HCT116 (cell line): ENCODE results near the gene CPED1. TPM values are rescaled to one million over a fixed set of nuclear protein-coding genes. Genes with fewer than 3 reads are reported as not detected.

Experiments
- ATAC-seq: fragments of 200-7000 bp; cut with Tn5 transposase; 2 replicates; pipeline ENCODE4 v1.9.1; 2020; ENCODE audit warnings: mild to moderate bottlenecking, moderate library complexity
- BruUV-seq: library from RNA; stranded (reverse); fragments of 400-500 nt; replicated peaks from 2 replicates; lab custom pipeline; 2021; lab: Mats Ljungman, UMichigan
- CTCF ChIA-PET: fragments of 300-600 bp; sonication (Branson Sonifier 250); formaldehyde crosslinking; loops from one replicate; lab custom pipeline; 2021; ENCODE audit warnings: antibody characterized with exemption; lab: Charles Lee
- POLR2A ChIA-PET: fragments of 300-600, 350-600 bp; sonication (Branson Sonifier 250); formaldehyde crosslinking; loops from one replicate; lab custom pipeline; 2021; ENCODE audit warnings: antibody characterized with exemption; lab: Charles Lee
- RAD21 ChIA-PET, 2 experiments: fragments of 300-600 bp; sonication (Branson Sonifier 250); formaldehyde crosslinking; loops; one replicate each; lab custom pipeline; 2023; ENCODE audit warnings: low total read pairs in 2 of 2; ENCODE audit not compliant: uncharacterized antibody in 2 of 2, unreplicated experiment in 2 of 2, low non-redundant PET in 1 of 2; lab: Charles Lee
- DNase-seq: peaks from one replicate; pipeline ENCODE4 v3.0.0-alpha.2; 2010; ENCODE audit warnings: low read depth, low spot score
- H2AFZ ChIP-seq: fragments of 200-600 bp; shearing (Covaris generic), sonication (generic); 2 replicates; pipeline ENCODE4 v1.6.1; 2017; ENCODE audit warnings: low read depth, mixed run types, mixed read lengths, antibody characterized with exemption, low read length; ENCODE audit not compliant: poor library complexity, severe bottlenecking
- H3K27ac ChIP-seq: 2 replicates; pipeline ENCODE4 v1.5.1; 2012; ENCODE audit warnings: low read depth, low read length
- H3K27me3 ChIP-seq: fragments of 200-600 bp; sonication (generic); 2 replicates; pipeline ENCODE4 v1.6.1; 2016; ENCODE audit warnings: mixed run types, low read length, mixed read lengths; ENCODE audit not compliant: insufficient read depth
- H3K36me3 ChIP-seq, 2 experiments: fragments of 200-500 bp in 1 of 2; fragments of 200-600 bp in 1 of 2; sonication (Bioruptor generic) in 1 of 2; sonication (generic) in 1 of 2; 2 replicates each; pipeline versions ENCODE4 v1.5.1 to v1.6.1; 2014 to 2016; ENCODE audit warnings: low read length in 2 of 2, inconsistent platforms in 1 of 2, mixed read lengths in 1 of 2, mixed run types in 1 of 2; ENCODE audit not compliant: insufficient read depth in 2 of 2, control insufficient read depth in 1 of 2
- H3K4me1 ChIP-seq, 2 experiments: fragments of 200-600 bp in 1 of 2; sonication (generic) in 1 of 2; 2 replicates each; pipeline versions ENCODE4 v1.5.1 to v1.6.1; 2012 to 2017; ENCODE audit warnings: low read length in 2 of 2, inconsistent platforms in 1 of 2, mild to moderate bottlenecking in 1 of 2, mixed read lengths in 1 of 2, mixed run types in 1 of 2, moderate library complexity in 1 of 2; ENCODE audit not compliant: insufficient read depth in 2 of 2, control insufficient read depth in 1 of 2
- H3K4me2 ChIP-seq: fragments of 200-600 bp; sonication (generic); 2 replicates; pipeline ENCODE4 v1.6.1; 2017; ENCODE audit warnings: mixed run types, low read length, mixed read lengths
- H3K4me3 ChIP-seq, 2 experiments: fragments of 200-600 bp in 1 of 2; sonication (generic) in 1 of 2; replicated peaks in 1 of 2; 2 replicates each; pipeline ENCODE4 v1.5.1; 2011 to 2016; ENCODE audit warnings: low read length in 2 of 2, control low read depth in 1 of 2, low read depth in 1 of 2, mild to moderate bottlenecking in 1 of 2, mixed read lengths in 1 of 2, mixed run types in 1 of 2
- H3K79me2 ChIP-seq: fragments of 200-600 bp; sonication (generic); 2 replicates; pipeline ENCODE4 v1.6.1; 2017; ENCODE audit warnings: mild to moderate bottlenecking, mixed run types, low read length, moderate library complexity, mixed read lengths; ENCODE audit not compliant: insufficient read depth
- H3K9ac ChIP-seq: fragments of 200-600 bp; sonication (generic); 2 replicates; pipeline ENCODE4 v1.6.1; 2016; ENCODE audit warnings: low read length, mixed read lengths
- H3K9me2 ChIP-seq: fragments of 200-600 bp; sonication (generic), shearing (Covaris generic); 2 replicates; pipeline ENCODE4 v1.6.1; 2017; ENCODE audit warnings: mixed run types, mild to moderate bottlenecking, moderate library complexity; ENCODE audit not compliant: insufficient read depth
- H3K9me3 ChIP-seq, 2 experiments: fragments of 200-500 bp in 1 of 2; fragments of 200-600 bp in 1 of 2; sonication (Bioruptor generic) in 1 of 2; sonication (generic) in 1 of 2; 2 replicates each; pipeline ENCODE4 v1.6.1; 2014 to 2017; ENCODE audit warnings: low read length in 2 of 2, mixed read lengths in 2 of 2, inconsistent platforms in 1 of 2, low read depth in 1 of 2, mild to moderate bottlenecking in 1 of 2, mixed run types in 1 of 2, moderate library complexity in 1 of 2; ENCODE audit not compliant: control insufficient read depth in 1 of 2, insufficient read depth in 1 of 2
- H4K20me1 ChIP-seq: fragments of 200-600 bp; sonication (generic), shearing (Covaris generic); 2 replicates; pipeline ENCODE4 v1.6.1; 2017; ENCODE audit warnings: mixed run types, mild to moderate bottlenecking, moderate library complexity; ENCODE audit not compliant: insufficient read depth
- CEBPB ChIP-seq: IDR thresholded peaks from 2 replicates; pipeline ENCODE4 v1.6.1; 2012; ENCODE audit warnings: low read depth
- EGR1 ChIP-seq: IDR thresholded peaks from 2 replicates; pipeline ENCODE4 v1.6.1; 2012; ENCODE audit warnings: low read depth
- ELF1 ChIP-seq: IDR thresholded peaks from 2 replicates; pipeline ENCODE4 v1.6.1; 2012; ENCODE audit warnings: low read depth, borderline replicate concordance
- EZH2 ChIP-seq: fragments of 200-600 bp; sonication (generic); IDR thresholded peaks from 2 replicates; pipeline ENCODE4 v1.6.1; 2017; ENCODE audit warnings: antibody characterized with exemption, mixed run types
- FOSL1 ChIP-seq: IDR thresholded peaks from 2 replicates; pipeline ENCODE4 v1.6.1; 2012; ENCODE audit warnings: low read depth
- JUND ChIP-seq: IDR thresholded peaks from 2 replicates; pipeline ENCODE4 v1.6.1; 2012
- POLR2A ChIP-seq: IDR thresholded peaks from 2 replicates; pipeline ENCODE4 v1.7.0; 2011; ENCODE audit warnings: borderline replicate concordance; ENCODE audit not compliant: insufficient read depth, insufficient read length; ENCODE audit errors: extremely low read depth
- POLR2AphosphoS5 ChIP-seq: IDR thresholded peaks from 2 replicates; pipeline ENCODE4 v1.6.1; 2011; ENCODE audit warnings: mild to moderate bottlenecking, low read depth, low read length, moderate library complexity
- RAD21 ChIP-seq: IDR thresholded peaks from 2 replicates; pipeline ENCODE4 v1.6.1; 2012; ENCODE audit warnings: low read depth, mild to moderate bottlenecking
- SIN3A ChIP-seq: IDR thresholded peaks from 2 replicates; pipeline ENCODE4 v1.6.1; 2012; ENCODE audit warnings: low read depth
- SP1 ChIP-seq: IDR thresholded peaks from 2 replicates; pipeline ENCODE4 v1.6.1; 2012; ENCODE audit warnings: low read depth
- TCF7L2 ChIP-seq: IDR thresholded peaks from 2 replicates; pipeline ENCODE4 v1.7.0; 2011; ENCODE audit warnings: borderline replicate concordance, inconsistent platforms; ENCODE audit not compliant: insufficient read depth, insufficient read length; ENCODE audit errors: extremely low read depth
- YY1 ChIP-seq: IDR thresholded peaks from 2 replicates; pipeline ENCODE4 v1.6.1; 2011; ENCODE audit warnings: low read length, low read depth, moderate library complexity, mild to moderate bottlenecking; ENCODE audit not compliant: insufficient replicate concordance; ENCODE audit errors: extremely low read depth
- ZNF274 ChIP-seq: fragments of 200-500 bp; sonication (Bioruptor generic); IDR thresholded peaks from 2 replicates; pipeline ENCODE4 v1.6.1; 2014; ENCODE audit warnings: mild to moderate bottlenecking, low read depth, low read length, inconsistent platforms
- intact Hi-C: fragments of 100-400 bp; cut with micrococcal nuclease; formaldehyde crosslinking; loops from 2 replicates; pipeline ENCODE4 v1.10.0; 2022
- total RNA-seq: library from RNA; stranded (reverse); gene quantifications from one replicate; pipeline ENCODE4 v1.2.1, GENCODE V29; 2021; ENCODE audit not compliant: unreplicated experiment
- TF ChIP-seq, protein P1 (sequence below): IDR thresholded peaks from 2 replicates; pipeline ENCODE4 v1.6.1; 2012
- TF ChIP-seq, protein P2 (sequence below): IDR thresholded peaks from 2 replicates; pipeline ENCODE4 v1.6.1; 2012; ENCODE audit warnings: low read depth
- TF ChIP-seq, protein P3 (sequence below): IDR thresholded peaks from 2 replicates; pipeline ENCODE4 v1.6.1; 2012

Gene CPED1
- total RNA-seq, 1 experiment from 2014 or later = 1.2 TPM

DNA sequence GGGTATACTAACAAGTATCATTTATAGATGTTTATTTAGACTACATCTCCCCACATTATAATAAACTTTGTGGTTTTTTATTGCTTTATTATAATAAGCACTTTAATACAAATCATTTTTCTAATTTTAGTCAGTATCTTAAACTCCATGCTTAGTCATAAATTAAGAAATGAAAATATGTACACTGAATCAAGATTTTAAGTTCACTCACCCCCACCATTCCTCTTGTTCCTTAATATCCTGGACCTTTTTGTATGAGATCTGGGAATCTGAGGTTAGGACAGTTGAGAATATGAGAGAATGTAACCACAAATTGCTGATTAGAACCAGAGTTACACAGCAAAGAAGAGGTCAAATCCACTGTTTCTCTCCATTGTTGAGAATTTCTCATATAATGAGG is 246.7 kb downstream of the CPED1 start (continued):
- TF ChIP-seq YY1 (no peak), POLR2AphosphoS5 (no peak), ZNF274 (no peak), TCF7L2 (no peak), RAD21 (no peak)
- TF ChIP-seq, protein P1, sequence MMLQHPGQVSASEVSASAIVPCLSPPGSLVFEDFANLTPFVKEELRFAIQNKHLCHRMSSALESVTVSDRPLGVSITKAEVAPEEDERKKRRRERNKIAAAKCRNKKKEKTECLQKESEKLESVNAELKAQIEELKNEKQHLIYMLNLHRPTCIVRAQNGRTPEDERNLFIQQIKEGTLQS = no peak

DNA sequence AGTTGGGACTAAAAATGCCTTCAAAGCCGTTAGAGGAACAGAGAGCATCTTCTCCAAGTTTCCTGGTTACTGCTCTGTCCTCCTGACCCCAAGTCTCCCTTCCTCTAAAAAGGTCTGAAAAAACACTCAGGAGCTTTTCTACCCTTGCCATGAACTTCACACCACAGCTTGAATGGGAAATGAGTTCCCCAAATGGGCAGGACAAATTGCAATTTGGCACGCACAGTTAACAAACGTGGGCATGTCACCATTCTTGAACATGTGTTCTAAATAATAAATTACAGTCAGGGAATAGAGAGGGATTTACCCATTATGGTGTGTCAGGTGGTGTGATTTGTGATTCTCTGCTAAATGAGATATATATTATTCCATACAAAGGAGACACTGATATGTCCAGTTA is 249.1 kb downstream of the CPED1 start:
- Histone ChIP-seq H3K4me3 (no peak overlapping the region), H2AFZ (no peak overlapping the region), H3K27ac (no peak overlapping the region), H3K79me2 (no peaks in the 10 kb centered on the region), H3K36me3 (no peaks in the 10 kb centered on the region), H3K4me1 (no peaks in the 10 kb centered on the region), H3K9ac (no peak overlapping the region), H4K20me1 (no peaks in the 10 kb centered on the region), H3K9me3 (no peaks in the 10 kb centered on the region), H3K9me2 (no peaks in the 10 kb centered on the region), H3K27me3 (no peaks in the 10 kb centered on the region)
- ATAC-seq (no peak), DNase-seq (no peak)
- BruUV-seq = no TSS peak
- intact Hi-C loops = no loop called here
- ChIA-PET POLR2A (no interaction called here), RAD21 (no interaction called here), CTCF (no interaction called here)
- no peak for TF ChIP-seq CEBPB
- TF ChIP-seq ZNF274 = no peak
- TF ChIP-seq POLR2AphosphoS5 = no peak
- no peak for TF ChIP-seq ELF1
- TF ChIP-seq, protein P1 = no peak
- no peak for TF ChIP-seq SP1
- TF ChIP-seq EZH2 = no peak
- TF ChIP-seq JUND = no peak
- no peak for TF ChIP-seq YY1
- TF ChIP-seq, protein P2, sequence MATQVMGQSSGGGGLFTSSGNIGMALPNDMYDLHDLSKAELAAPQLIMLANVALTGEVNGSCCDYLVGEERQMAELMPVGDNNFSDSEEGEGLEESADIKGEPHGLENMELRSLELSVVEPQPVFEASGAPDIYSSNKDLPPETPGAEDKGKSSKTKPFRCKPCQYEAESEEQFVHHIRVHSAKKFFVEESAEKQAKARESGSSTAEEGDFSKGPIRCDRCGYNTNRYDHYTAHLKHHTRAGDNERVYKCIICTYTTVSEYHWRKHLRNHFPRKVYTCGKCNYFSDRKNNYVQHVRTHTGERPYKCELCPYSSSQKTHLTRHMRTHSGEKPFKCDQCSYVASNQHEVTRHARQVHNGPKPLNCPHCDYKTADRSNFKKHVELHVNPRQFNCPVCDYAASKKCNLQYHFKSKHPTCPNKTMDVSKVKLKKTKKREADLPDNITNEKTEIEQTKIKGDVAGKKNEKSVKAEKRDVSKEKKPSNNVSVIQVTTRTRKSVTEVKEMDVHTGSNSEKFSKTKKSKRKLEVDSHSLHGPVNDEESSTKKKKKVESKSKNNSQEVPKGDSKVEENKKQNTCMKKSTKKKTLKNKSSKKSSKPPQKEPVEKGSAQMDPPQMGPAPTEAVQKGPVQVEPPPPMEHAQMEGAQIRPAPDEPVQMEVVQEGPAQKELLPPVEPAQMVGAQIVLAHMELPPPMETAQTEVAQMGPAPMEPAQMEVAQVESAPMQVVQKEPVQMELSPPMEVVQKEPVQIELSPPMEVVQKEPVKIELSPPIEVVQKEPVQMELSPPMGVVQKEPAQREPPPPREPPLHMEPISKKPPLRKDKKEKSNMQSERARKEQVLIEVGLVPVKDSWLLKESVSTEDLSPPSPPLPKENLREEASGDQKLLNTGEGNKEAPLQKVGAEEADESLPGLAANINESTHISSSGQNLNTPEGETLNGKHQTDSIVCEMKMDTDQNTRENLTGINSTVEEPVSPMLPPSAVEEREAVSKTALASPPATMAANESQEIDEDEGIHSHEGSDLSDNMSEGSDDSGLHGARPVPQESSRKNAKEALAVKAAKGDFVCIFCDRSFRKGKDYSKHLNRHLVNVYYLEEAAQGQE = no peak
- TF ChIP-seq SIN3A = no peak
- no peak for TF ChIP-seq RAD21
- TF ChIP-seq, protein P3, sequence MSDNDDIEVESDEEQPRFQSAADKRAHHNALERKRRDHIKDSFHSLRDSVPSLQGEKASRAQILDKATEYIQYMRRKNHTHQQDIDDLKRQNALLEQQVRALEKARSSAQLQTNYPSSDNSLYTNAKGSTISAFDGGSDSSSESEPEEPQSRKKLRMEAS = no peak
- no peak for TF ChIP-seq TCF7L2
- TF ChIP-seq EGR1 = no peak
- TF ChIP-seq POLR2A = no peak
- no peak for TF ChIP-seq FOSL1
- TF ChIP-seq, all 23 proteins: peak for 0
- H3K4me2 ChIP-seq = no peak overlapping the region
